PC-3 (cell line): ENCODE measurements around the gene MCTP2. TPM values are rescaled to one million over a fixed set of nuclear protein-coding genes. Genes with fewer than 3 reads are reported as not detected.

Experiments used
- ATAC-seq: fragments of 200-7000 bp; cut with Tn5 transposase; 2 replicates; pipeline ENCODE4 v1.9.1; 2020; ENCODE audit warnings: mild to moderate bottlenecking, moderate library complexity
- BruUV-seq: library from RNA; stranded (reverse); fragments of 400-500 nt; replicated peaks from 2 replicates; lab custom pipeline; 2021; lab: Mats Ljungman, UMichigan
- CTCF ChIA-PET: fragments of 300-600 bp; sonication (Branson Sonifier 250); formaldehyde crosslinking; loops from one replicate; lab custom pipeline; 2022; ENCODE audit warnings: antibody characterized with exemption; lab: Charles Lee
- POLR2A ChIA-PET: fragments of 300-600 bp; sonication (Branson Sonifier 250); formaldehyde crosslinking; loops from one replicate; lab custom pipeline; 2022; ENCODE audit warnings: antibody characterized with exemption; ENCODE audit not compliant: unreplicated experiment; lab: Charles Lee
- DNase-seq: peaks from one replicate; pipeline ENCODE4 v3.0.0-alpha.2; 2015
- H2AFZ ChIP-seq: fragments of 300-600 bp; sonication (generic); 2 replicates; pipeline ENCODE4 v1.6.0; 2016; ENCODE audit warnings: antibody characterized with exemption, low read length
- H3F3A ChIP-seq: fragments of 300-600 bp; sonication (generic); one replicate; pipeline ENCODE4 v1.6.0; 2017; ENCODE audit warnings: antibody characterized with exemption, low read length, control low read depth, mild to moderate bottlenecking; ENCODE audit not compliant: unreplicated experiment
- H3K27ac ChIP-seq: fragments of 300-600 bp; sonication (generic); 2 replicates; pipeline ENCODE4 v1.5.1; 2016; ENCODE audit warnings: mild to moderate bottlenecking, low read length
- H3K27me3 ChIP-seq: fragments of 300-600 bp; sonication (generic); 2 replicates; pipeline ENCODE4 v1.6.1; 2016; ENCODE audit warnings: low read length, mixed read lengths
- H3K36me3 ChIP-seq: fragments of 300-600 bp; sonication (generic); 2 replicates; pipeline ENCODE4 v1.6.1; 2016; ENCODE audit warnings: low read depth, mixed run types, low read length, mixed read lengths
- H3K4me1 ChIP-seq: fragments of 300-600 bp; sonication (generic); 2 replicates; pipeline ENCODE4 v1.5.1; 2016; ENCODE audit warnings: low read length; ENCODE audit not compliant: insufficient read depth
- H3K4me2 ChIP-seq: fragments of 300-600 bp; sonication (generic); 2 replicates; pipeline ENCODE4 v1.6.0; 2016; ENCODE audit warnings: low read length
- H3K4me3 ChIP-seq: fragments of 300-600 bp; sonication (generic); 2 replicates; pipeline ENCODE4 v1.5.1; 2016; ENCODE audit warnings: mild to moderate bottlenecking, low read length, mixed read lengths
- H3K79me2 ChIP-seq: fragments of 300-600 bp; sonication (generic); 2 replicates; pipeline ENCODE4 v1.6.1; 2017; ENCODE audit warnings: low read length, mixed read lengths
- H3K9ac ChIP-seq: fragments of 300-600 bp; sonication (generic); 2 replicates; pipeline ENCODE4 v1.6.0; 2016; ENCODE audit warnings: mild to moderate bottlenecking, low read length
- H3K9me2 ChIP-seq: fragments of 300-600 bp; sonication (generic); replicated peaks from 2 replicates; pipeline ENCODE4 v1.6.1; 2016; ENCODE audit warnings: mixed run types, low read length, mixed read lengths
- H3K9me3 ChIP-seq: fragments of 300-600 bp; sonication (generic); 2 replicates; pipeline ENCODE4 v1.6.1; 2016; ENCODE audit warnings: low read length, mixed read lengths
- H4K20me1 ChIP-seq: fragments of 300-600 bp; sonication (generic); 2 replicates; pipeline ENCODE4 v1.6.1; 2016; ENCODE audit warnings: low read length, mixed read lengths
- CTCF ChIP-seq: fragments of 300-600 bp; sonication (generic); conservative IDR thresholded peaks from 2 replicates; pipeline ENCODE4 v1.5.1; 2017; ENCODE audit warnings: antibody characterized with exemption, low read depth, mild to moderate bottlenecking, low read length
- EZH2 ChIP-seq: fragments of 300-600 bp; sonication (generic); IDR thresholded peaks from one replicate; pipeline ENCODE4 v1.6.1; 2017; ENCODE audit warnings: antibody characterized with exemption, mild to moderate bottlenecking, low read length; ENCODE audit not compliant: unreplicated experiment
- EZH2phosphoT487 ChIP-seq: fragments of 300-600 bp; sonication (generic); IDR thresholded peaks from 2 replicates; pipeline ENCODE4 v1.6.1; 2018; ENCODE audit warnings: mild to moderate bottlenecking, antibody characterized with exemption, low read length, borderline replicate concordance
- intact Hi-C: fragments of 100-400 bp; cut with micrococcal nuclease; formaldehyde crosslinking; loops from 2 replicates; pipeline ENCODE4 v1.9.0; 2023
- total RNA-seq: library from RNA; depleted of rRNA; stranded (reverse); fragments of >200 nt; gene quantifications from 2 replicates; pipeline ENCODE4 v1.2.3, GENCODE V29; 2014

The MCTP2 gene
- total RNA-seq, 1 experiment from 2014 or later = 6.2 TPM

- BruUV-seq = no TSS peak
- no peak for ATAC-seq
- no peaks in the 10 kb centered on the region for H3K36me3 ChIP-seq
- no peaks in the 10 kb centered on the region for H3K79me2 ChIP-seq
- no peak for DNase-seq
- H3K4me1 ChIP-seq = 0 out of 2 replicates have a peak, but pooled peaks cover 3% of the 10 kb centered on the region
- H3F3A ChIP-seq = no peaks in the 10 kb centered on the region
- no peaks in the 10 kb centered on the region for H3K27me3 ChIP-seq
- H3K9me2 ChIP-seq = no peaks in the 10 kb centered on the region
- TF ChIP-seq CTCF = no peak
- TF ChIP-seq EZH2phosphoT487 = no peak
- no peak for TF ChIP-seq EZH2
- no peaks in the 10 kb centered on the region for H4K20me1 ChIP-seq
- H3K4me2 ChIP-seq = no peak overlapping the region
- no peak overlapping the region for H3K27ac ChIP-seq
- H3K4me3 ChIP-seq = no peak overlapping the region
- no peaks in the 10 kb centered on the region for H3K9me3 ChIP-seq
- no peak overlapping the region for H2AFZ ChIP-seq
- H3K9ac ChIP-seq = no peak overlapping the region
- POLR2A ChIA-PET = no interaction called here
- CTCF ChIA-PET = no interaction called here
- intact Hi-C loops = no loop called here
Measured at GRCh38 chr15:94351031-94351535, 119.7 kb downstream of the MCTP2 start.

GRCh38 chr15:94352636-94353487 is 121.5 kb downstream of the MCTP2 start:
- no peaks in the 10 kb centered on the region for H3K79me2 ChIP-seq
- ChIA-PET POLR2A (interaction anchor here (0.7 kb wide), 1 partner anchor 374 kb away, joined by 7 read pairs; no protein-coding TSS in a partner anchor), CTCF (no interaction called here)
- H3K4me3 ChIP-seq = no peak overlapping the region
- ATAC-seq = no peak
- no peaks in the 10 kb centered on the region for H3K4me1 ChIP-seq
- intact Hi-C loops = no loop called here
- no peak overlapping the region for H3K27ac ChIP-seq
- no peaks in the 10 kb centered on the region for H4K20me1 ChIP-seq
- BruUV-seq = no TSS peak
- no peak for DNase-seq
- H2AFZ ChIP-seq = no peak overlapping the region
- H3K36me3 ChIP-seq = no peaks in the 10 kb centered on the region
- no peaks in the 10 kb centered on the region for H3K9me2 ChIP-seq
- TF ChIP-seq EZH2 (no peak), EZH2phosphoT487 (no peak), CTCF (no peak)
- H3K9me3 ChIP-seq = no peaks in the 10 kb centered on the region
- no peak overlapping the region for H3K9ac ChIP-seq
- H3F3A ChIP-seq = no peaks in the 10 kb centered on the region
- H3K27me3 ChIP-seq = no peaks in the 10 kb centered on the region
- H3K4me2 ChIP-seq = no peak overlapping the region

- no peak overlapping the region for H2AFZ ChIP-seq
- ATAC-seq (no peak), DNase-seq (no peak)
- no peaks in the 10 kb centered on the region for H3K79me2 ChIP-seq
- POLR2A ChIA-PET = interaction anchor here (0.7 kb wide), 1 partner anchor 374 kb away, joined by 7 read pairs; no protein-coding TSS in a partner anchor
- no peaks in the 10 kb centered on the region for H3K9me3 ChIP-seq
- no TSS peak for BruUV-seq
- no peak overlapping the region for H3K4me2 ChIP-seq
- no peaks in the 10 kb centered on the region for H3K36me3 ChIP-seq
- CTCF ChIA-PET = no interaction called here
- no peak for TF ChIP-seq EZH2phosphoT487
- no peak for TF ChIP-seq CTCF
- no peak for TF ChIP-seq EZH2
- H3K4me3 ChIP-seq = no peak overlapping the region
- no peaks in the 10 kb centered on the region for H3K4me1 ChIP-seq
- H4K20me1 ChIP-seq = no peaks in the 10 kb centered on the region
- no peak overlapping the region for H3K27ac ChIP-seq
- intact Hi-C loops = no loop called here
- no peak overlapping the region for H3K9ac ChIP-seq
- H3F3A ChIP-seq = no peaks in the 10 kb centered on the region
- H3K9me2 ChIP-seq = no peaks in the 10 kb centered on the region
- no peaks in the 10 kb centered on the region for H3K27me3 ChIP-seq
Measured at GRCh38 chr15:94353488-94353820, 122.1 kb downstream of the MCTP2 start.
